ENCODE measurements around the gene SLC35B3.
"Not testable (repeated sequence)": the region's sequence is repeated elsewhere in the genome, so short reads cannot be mapped to it uniquely, and the experiment has no call there.

Gene SLC35B3

GRCh38 chr6:8435093-8435844 is at the start of gene SLC35B3:
Gene SLC35B3, minus strand, starts transcription at chr6:8435545.
- DNase-seq: peak; percentile 53 to 96 (median 88)

GRCh38 chr6:8483650-8484049 is 48.3 kb upstream of the SLC35B3 start:
- no peak for DNase-seq

GRCh38 chr6:8481727-8482126 is 46.4 kb upstream of the SLC35B3 start:
- DNase-seq: no peak

GRCh38 chr6:8478418-8478817 is 43.1 kb upstream of the SLC35B3 start:
- DNase-seq: no peak

GRCh38 chr6:8476656-8477055 is 41.3 kb upstream of the SLC35B3 start:
- no peak for DNase-seq

GRCh38 chr6:8468552-8469356 is 33.4 kb upstream of the SLC35B3 start:
- DNase-seq: no peak

- DNase-seq: no peak
These were observed 27.3 kb upstream of the SLC35B3 start for GRCh38 chr6:8462694-8463093.

- DNase-seq: no peak
These were observed 26.8 kb upstream of the SLC35B3 start for GRCh38 chr6:8462169-8462568.

GRCh38 chr6:8446391-8446790 is 11.0 kb upstream of the SLC35B3 start:
- no peak for DNase-seq

GRCh38 chr6:8445930-8446329 is 10.6 kb upstream of the SLC35B3 start:
- not testable (repeated sequence) for DNase-seq

- no peak for DNase-seq
These were observed 6.8 kb upstream of the SLC35B3 start for GRCh38 chr6:8442150-8442549.

- DNase-seq: no peak
These were observed 6.1 kb upstream of the SLC35B3 start for GRCh38 chr6:8441452-8441851.

GRCh38 chr6:8439601-8440268 is 4.4 kb upstream of the SLC35B3 start:
- no peak for DNase-seq

- no peak for DNase-seq
These were observed 2.5 kb upstream of the SLC35B3 start for GRCh38 chr6:8437813-8438212.

- DNase-seq: no peak
These were observed 1.6 kb upstream of the SLC35B3 start for GRCh38 chr6:8436966-8437365.

GRCh38 chr6:8435845-8436168 is 462 bp upstream of the SLC35B3 start:
- no peak for DNase-seq

GRCh38 chr6:8434727-8435092 is 635 bp downstream of the SLC35B3 start:
- no peak for DNase-seq

GRCh38 chr6:8432614-8433013 is 2.7 kb downstream of the SLC35B3 start:
- no peak for DNase-seq

- no peak for DNase-seq
These were observed 5.5 kb downstream of the SLC35B3 start for GRCh38 chr6:8429821-8430220.

GRCh38 chr6:8426544-8426943 is 8.8 kb downstream of the SLC35B3 start:
- DNase-seq: not testable (repeated sequence)

- no peak for DNase-seq
These were observed 15.2 kb downstream of the SLC35B3 start for GRCh38 chr6:8420031-8420588.

- DNase-seq: no peak
These were observed 19.4 kb downstream of the SLC35B3 start for GRCh38 chr6:8415913-8416312.

Measured in anterior cingulate cortex (tissue), 58 donors.